GDM1 (cell line): ENCODE data around the gene HHAT.

Experiments
- DNase-seq: peaks from one replicate; lab custom pipeline; 2025; lab: John Stamatoyannopoulos, UW

The HHAT gene

DNA sequence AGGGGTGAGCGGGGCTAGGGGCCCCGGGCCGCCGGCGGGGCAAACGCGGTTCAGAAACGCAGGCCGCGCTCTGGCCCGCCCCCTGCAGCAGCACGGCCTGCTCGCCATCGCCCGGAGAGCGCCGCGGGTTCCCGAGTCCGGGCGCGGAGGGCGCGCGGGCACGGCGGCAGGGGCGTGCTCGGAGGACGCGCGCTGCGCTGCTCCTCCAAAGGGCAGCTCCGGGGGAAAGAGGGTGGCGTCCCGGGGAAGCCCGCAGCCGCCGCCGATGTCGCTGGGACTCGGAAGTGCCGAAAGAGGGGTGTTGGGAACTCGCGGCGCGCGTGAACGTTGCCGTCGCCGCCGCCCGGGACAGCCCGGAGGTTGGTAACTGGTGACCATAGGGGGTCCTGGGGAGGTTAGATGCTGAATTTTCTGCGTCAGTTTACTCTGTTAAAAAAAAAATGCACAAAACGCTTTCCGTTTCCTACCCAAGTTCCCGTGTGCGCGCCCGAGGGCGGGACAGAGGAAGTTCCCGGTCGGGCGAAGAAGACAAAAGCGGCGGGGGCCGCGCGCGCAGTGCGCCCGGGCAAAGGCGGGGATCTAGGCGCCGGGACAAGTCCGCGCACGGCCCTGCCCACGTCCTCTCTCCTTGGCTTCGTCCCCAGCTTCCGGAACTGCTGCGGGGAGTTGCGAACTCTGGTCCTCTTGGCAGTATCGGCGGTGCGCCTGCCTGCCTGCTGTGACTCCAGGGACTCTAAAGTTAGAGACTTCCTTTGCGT lies at the start of gene HHAT:
Gene HHAT, plus strand, starts transcription at position 157 of the 758 bp plus-strand sequence. CDS start 20,074 bp downstream, outside the sequence.
- peak; percentile 74 for DNase-seq

DNA sequence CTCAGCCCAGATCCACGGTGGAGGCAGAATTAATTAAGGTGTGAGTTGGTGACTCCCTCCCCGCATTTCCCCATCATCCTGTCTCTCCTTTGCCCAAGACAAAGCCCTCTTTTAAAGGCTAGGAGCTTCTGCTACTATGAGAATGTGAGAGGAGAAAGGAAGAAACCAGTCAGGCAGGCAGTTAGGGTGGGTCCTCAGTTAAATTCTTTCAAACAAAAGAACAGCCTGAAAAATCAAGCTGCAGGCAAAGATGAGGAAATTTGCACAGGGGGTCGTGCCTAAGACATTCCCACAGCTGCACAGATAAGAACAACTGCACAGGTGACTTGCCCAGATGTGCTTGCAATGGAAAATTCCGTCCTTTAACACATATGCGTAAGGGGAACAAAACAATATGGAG lies 48.5 kb upstream of the HHAT start:
- DNase-seq, result no peak

DNA sequence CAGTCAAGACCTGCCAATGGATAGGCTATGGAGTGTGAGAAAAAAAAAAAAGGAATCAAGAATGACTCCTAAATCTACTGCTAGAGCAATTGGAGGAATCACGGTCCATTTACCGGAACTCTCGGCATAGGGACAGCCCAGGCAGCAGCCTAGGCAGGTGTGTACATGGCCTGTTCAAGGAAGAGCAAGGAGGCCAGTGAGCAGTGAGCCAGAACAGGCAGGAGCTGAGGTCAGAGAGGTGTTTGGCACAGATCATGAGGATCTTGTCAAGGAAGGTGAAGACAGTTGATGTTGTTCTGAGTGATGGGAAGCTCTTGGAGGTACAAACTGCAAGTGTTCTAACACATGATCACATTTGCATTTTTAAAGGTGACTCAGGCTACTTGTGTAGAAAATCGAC lies 40.6 kb upstream of the HHAT start:
- DNase-seq, result no peak

DNA sequence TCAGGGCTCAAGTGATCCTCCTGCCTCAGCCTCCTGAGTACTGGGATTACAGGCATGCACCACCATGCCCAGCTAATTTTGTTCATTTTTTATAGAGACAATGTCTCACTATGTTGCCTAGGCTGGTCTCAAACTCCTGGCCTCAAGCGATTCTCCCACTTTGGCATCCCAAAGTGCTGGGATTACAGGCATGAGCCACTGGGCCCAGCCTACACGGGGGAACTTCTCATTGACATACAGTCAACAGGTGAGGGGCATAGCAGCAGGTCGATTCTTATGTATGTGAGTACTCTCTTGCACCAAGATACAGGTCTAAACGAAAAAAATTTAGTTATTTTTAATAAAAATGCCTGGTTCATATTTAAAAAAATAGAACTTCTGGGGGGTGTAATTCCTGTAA lies 39.5 kb upstream of the HHAT start:
- DNase-seq, result no peak

DNA sequence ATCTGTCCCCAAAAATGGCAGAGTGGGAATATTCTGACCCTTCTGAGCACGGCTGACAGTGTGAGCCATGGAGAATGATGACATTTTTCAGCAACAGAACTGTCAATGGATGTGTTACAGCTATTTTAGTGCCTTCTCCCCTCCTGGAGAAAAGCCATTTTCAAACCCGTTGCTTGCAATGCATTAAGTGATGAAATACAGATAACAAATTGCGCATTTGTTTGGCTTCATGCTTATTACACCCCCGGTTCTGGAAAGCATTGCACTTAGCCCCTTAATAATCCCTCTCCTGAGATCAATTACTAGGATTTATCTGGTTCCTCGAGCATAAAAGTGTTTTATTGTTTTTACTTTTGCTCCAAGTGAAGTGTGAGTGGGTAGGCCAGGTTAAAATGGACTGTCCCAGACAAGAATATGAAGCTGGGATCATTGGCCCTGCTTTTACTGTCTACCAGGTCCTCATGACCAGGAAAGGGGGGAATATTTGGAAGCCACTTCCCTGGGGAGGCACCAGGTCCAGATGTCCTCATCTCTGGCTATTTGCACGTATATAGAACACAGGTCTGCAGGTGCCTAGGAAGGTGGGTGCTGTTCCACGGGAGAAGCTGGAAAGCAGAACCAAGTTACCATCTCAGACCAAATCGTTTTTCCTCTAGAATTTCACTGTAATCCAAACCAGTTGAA lies 37.5 kb upstream of the HHAT start:
- DNase-seq, result no peak

DNA sequence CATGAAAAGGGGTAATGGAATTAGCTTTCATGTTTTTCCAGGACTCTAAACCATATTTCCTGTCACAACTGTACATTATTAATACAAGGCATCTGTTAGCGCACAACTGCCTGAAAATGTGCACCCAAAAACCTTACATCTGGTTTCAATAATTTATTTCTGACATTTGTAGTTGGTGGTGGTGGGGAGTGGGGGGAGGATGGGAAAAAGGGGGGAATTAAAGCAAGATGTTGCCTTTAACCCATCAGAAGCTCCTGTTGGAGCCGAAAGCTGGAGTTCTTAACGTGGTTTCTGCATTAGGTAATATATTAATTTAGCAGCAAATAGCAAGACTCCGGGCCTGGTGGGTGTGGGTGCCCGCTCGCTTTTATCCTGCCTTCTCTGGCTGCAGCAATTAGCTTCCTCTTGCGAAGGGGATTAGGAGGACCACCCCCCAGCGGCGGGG lies 36.9 kb upstream of the HHAT start:
- DNase-seq, result no peak

DNA sequence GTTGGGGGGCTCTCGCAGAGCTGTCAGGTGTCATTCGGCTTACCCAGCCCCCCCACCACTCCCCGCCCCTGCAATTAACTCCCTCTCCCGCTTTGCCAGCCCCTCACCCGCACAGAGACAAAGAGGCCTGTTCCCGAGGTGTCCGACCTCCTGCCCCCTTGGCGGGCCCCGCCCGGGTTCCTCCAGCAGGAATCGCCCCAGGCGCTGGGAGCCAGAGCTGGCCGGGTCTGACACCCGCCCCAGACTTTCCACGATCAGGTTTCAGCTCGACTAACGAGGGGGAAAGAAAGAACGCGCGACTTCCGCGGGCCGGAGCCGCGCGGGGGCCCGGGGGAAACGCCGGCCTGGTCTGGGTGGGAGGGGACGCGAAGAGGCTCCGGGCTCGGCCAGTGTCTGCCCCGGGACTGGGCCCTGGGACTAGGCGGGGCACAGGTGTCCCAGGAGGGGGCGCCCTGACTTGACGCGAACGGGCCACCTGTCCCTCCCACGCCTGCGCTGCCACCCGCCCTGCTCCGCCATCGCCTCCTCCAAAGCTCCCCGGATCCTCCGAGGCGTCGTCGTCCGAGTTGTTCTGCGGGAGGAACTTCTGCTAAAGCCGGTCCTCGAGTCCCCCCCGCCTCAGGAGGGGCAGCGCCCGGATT lies 36.4 kb upstream of the HHAT start:
- DNase-seq, result no peak

DNA sequence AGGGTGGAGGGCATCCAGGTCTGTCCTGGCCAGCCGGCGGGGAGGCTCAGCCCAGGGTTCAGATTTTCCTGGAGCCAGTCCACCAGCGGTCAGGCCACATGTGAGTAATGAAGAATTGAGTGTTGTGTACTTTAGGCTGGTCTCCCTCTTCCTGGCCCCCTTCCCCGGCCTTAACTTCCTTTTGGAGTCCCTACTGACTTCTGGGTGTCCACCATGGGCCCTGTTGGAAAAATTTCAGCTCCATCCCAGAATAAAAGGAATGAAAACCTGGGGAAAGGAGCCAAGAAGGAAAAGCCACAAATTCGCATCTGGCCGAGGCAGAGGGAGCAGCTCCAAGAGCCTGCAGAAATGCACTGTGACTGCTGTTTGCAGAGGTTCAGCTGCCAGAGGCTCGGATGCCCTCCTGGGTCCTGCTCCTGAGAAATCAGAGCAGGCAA lies 35.5 kb upstream of the HHAT start:
- no peak for DNase-seq

DNA sequence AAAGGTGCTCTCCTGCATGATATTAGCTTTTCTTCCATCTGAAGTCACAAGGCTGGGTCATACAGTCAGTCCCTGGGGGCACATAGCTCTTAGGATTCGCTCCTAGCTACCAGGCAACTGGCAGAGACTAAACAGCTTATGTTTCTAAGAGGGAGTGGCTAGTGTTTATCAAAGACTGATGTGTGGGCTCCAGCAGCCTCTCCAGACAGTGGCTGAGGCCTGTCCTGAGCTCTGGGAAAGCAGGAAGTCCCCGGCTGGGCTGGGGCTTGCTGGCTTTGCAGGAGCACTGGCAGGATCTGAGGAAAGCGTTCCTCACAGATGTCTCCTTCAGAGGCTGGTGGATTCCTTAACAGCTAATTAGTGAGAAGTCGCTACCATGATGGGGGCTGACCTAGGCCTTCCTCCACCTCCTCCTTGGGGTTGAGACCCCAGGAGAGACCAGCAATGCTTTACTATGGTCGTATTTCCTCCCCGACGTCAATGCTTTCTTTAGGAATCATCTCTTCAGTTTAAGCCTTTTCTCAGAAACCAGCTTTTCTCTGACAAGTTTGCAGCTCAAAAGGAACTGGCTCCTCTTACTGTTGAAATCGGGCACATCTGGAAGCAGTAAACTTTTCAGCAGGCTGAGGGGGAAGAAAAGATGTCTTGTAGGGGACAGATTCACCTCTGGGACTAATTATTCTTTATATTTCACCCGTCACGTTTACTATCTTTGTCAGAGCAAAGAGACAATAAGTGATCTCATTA lies 33.5 kb upstream of the HHAT start:
- no peak for DNase-seq

DNA sequence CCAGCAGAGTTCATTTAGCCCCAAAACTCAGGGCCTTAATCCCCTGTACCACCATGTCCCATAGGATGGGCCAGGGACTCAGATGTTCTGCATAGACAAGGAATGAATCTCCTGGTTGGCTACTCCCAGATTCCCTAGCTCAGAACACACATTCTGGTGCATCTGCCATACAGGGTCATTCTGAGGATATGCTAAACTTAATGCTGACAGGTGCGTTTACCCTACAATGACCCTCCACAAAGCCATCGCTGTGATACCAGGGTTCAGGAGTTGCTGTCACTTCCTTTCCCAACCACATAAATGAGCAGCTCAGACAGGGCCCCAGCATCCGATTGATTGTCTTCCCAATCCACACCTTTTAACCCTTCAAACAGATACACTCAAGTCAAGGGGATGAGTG lies 32.0 kb upstream of the HHAT start:
- DNase-seq, result no peak

DNA sequence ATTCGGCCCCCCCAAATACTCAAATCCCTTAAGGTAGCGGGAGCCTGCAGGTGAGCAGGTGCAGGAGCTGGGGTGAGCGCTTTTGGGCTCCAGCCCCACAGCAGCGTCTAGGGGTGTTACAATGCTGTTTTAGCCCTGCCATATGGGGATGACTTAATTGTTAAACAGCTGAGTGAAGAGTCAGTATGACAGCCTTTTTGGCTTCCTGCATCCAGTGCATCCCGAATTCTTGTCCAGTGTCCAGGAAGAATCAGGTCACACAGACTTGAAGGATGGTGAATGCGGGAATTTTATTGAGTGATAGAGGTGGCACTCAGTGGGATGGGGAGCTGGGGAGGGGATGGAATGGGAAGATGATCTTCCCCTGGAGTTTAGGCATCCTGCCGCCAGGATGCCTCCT lies 30.4 kb upstream of the HHAT start:
- DNase-seq, result no peak

DNA sequence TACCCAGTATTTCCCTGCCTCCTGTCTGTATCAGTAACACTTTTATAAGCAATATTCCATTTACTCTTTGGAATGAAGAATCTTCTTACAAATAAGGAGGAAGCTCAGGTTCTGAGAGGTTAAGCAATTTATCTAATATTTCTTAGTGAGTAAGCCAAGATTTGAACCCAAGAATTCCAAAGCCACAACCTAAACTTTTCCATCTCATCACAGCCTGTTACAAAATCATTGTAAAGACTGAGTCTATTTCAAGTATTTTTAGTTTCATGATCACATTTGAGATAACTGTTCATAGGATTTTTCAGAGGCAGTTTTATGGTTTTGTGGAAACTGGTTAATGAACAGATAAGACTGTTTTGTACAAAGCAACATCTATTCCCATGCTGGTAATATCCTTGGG lies 29.8 kb upstream of the HHAT start:
- no peak for DNase-seq

DNA sequence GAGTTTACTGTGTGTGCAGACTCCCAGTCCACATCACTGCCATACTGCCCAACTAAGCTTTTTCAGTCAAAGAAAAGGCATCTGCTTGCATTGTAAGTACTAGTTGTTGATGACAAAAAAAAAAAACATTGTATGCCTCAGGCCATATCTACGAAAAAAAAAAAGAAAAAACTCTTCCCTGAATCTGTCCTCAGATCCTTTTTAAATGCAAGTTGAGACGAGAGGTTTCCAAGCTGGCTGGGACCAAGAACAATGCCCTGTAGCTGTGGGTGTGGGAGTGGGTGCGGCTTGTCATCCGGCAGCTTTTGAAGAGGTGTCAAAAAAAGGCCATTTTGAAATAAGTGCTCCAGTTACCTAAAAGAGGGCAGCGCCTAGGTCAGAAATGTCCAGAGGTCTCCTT lies 29.2 kb upstream of the HHAT start:
- DNase-seq, result no peak

DNA sequence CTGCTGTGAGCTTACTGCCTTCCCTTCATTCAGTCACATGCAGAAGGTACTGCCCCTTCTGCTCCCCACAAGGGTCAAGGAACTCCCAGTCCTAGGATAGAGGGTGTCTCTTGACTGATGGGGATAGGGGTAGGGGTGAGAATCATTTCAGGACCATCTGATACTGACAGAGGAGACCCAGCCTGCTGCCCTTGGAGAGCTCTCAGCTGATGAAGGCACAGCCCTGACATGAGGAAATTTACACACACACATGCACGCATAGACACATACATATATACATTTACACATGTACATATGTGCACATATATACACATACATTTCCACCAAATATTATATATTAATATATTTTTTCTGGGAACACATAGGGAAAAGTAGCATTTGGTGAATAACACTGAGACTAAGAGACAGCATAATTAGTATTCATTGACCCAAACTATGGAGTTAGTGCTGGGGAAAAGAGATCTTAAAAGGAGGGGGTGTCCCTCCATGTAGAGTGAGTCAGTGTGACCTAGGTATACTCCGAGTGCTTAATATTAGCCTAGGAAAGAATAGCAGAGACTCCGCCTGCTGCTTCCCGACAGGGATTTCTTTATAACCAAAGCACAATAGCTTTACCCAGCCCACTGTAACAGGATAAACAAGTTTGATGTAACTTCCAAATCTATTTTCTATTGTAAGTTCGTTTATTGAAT lies 27.6 kb upstream of the HHAT start:
- DNase-seq, result no peak

DNA sequence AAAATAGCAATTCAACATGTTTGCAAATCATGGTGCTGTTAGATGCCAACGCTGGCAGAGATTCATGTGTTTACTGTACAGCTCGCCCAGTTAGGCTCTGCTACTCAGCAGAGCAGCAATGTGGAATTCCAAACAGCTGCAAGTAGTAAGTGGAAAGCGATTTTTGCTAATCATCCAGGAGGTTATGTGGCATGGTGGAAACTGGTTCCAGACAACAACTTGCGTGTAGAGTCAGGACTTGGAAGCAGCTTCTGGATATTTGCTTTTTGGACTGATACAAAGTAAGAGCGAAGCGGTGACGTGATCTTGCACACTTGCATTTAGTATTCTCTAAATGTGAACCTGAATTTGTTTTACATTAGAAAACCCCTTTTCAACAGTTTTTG lies 27.1 kb upstream of the HHAT start:
- DNase-seq, result no peak

DNA sequence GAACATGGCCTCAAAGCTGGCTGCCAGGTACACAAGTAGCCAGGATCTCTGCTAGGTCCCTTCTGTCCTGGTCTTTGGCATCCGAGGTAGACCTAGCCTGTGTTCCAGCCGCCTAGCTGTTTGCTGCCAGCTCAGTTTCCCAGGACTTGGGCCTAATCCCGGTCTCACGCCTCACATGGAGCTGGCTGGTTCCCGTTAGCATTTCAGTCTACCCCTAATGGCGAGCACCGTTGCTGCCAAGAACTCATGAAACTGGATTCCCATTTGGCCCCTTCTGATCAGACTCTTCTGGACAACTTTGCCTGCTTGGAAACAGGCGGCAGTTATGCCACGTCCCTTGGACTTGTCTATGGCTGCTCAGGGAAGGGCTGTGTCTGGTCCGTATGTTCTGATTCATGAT lies 26.2 kb upstream of the HHAT start:
- DNase-seq, result no peak

DNA sequence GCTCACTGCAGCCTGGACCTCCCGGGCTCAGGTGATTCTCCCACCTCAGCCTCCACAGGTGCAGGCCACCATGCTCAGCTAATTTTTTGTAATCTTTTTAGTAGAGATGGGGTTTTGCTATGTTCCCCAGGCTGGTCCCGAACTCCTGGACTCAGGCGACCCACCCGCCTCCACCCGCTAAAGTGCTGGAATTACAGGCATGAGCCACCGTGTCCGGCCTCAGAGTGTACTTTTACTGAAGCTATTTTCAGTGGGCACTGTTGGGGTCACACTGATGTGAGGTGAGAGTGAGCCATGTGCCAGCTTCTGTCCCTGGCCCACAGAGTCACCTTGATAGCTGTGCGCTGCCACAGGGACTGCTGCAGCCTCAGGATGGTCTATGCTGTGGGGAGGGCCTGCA lies 25.3 kb upstream of the HHAT start:
- DNase-seq, result no peak

DNA sequence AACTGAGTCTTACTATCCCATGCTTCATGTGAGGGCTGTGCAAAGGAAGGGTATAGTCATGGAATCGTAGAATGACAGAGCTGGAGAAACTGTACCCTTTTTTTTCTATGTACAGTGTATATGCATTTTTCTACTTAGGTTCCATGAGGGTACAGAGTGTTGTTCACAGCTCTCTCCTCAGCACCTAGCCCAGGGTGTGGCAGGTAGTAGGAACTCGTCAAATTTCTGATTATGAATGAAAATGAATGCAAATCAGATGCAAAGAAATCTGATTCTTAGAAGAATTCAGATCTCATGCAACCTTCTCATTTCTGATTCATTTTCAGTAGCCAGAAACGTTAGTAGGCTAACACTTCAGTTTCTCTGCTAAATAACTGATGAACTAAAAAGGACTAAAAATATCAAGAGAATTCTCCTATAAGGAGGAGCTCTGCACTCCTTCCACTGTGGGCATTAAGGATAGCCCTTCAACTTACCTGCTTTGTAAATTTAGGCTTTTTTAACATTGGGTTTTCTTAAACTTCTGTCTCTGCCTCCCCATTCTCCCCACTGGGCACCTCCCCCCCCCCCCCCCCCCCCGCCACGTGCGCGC lies 18.0 kb upstream of the HHAT start:
- no peak for DNase-seq

DNA sequence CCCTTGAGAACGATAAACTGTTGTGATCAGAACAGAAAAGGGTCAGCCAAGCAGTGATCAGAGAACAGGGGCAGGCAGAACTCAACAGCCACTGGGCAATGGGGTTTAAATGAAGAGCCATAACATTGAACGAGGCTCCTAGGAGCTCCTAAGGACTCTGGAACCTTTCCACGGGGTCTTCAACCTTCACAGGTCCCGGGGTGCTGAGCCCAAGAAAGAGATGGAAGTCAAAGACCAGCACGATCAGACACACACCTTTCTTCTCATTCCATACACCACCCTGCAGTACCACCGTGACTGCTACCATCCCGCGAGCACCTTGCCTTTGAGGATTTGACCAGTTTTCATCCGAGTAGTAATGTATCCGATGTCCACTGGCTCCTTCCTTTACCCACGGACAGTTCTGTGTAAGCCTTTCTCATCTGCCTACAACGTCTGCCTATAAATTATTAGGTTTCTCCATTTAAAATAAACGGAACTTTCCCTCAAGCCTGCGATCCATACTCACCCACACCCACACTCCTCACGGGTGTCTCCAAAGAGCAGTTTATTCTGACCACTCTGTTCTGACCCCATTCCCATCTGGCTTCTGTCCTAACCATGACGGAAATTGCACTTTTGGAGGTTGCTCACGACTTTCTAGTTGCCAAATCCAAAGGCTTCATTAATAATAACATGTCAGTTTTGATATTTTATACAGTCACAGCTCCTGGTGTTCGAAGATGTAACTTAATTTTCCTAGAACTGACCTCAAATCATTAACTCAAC lies 16.8 kb upstream of the HHAT start:
- DNase-seq, result no peak

DNA sequence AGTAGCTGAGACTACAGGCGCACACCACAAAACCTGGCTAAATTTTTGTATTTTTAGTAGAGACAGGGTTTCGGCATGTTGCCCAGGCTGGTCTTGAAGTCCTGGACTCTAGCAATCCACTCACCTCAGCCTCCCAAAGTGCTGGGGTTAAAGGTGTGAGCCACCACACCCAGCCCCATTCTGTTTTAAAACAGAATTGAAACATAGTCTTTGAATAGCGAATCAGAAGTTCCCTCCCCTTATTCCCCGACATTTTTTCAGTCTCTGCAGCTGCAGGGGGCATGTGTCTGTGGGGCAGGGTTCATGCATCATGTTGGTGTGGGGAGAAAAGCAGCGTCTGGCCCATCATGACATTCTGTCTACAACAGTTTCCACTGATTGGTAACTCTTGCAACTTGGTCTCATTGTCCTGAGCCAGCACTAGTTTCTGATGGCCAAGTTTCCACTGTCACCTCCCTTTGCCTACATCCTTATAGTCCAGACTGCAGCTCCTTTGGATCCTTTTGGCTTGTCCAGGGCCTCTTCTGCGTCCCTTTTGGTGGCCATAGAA lies 15.6 kb upstream of the HHAT start:
- no peak for DNase-seq
